BLaER1 (cell line): ENCODE measurements around the gene IL17RD.

ENCODE experiments used
- H3K27ac ChIP-seq: shearing (Covaris generic); formaldehyde crosslinking; 2 replicates; pipeline ENCODE4 v1.8.1; 2022
- H3K27me3 ChIP-seq: shearing (Covaris generic); formaldehyde crosslinking; 2 replicates; pipeline ENCODE4 v1.8.1; 2022
- H3K36me3 ChIP-seq: shearing (Covaris generic); formaldehyde crosslinking; 2 replicates; pipeline ENCODE4 v1.8.1; 2022
- H3K4me1 ChIP-seq: shearing (Covaris generic); formaldehyde crosslinking; 2 replicates; pipeline ENCODE4 v1.8.1; 2022
- H3K4me2 ChIP-seq: shearing (Covaris generic); formaldehyde crosslinking; 2 replicates; pipeline ENCODE4 v1.8.1; 2022
- H3K4me3 ChIP-seq: shearing (Covaris generic); formaldehyde crosslinking; 2 replicates; pipeline ENCODE4 v1.8.1; 2022
- H3K9ac ChIP-seq: shearing (Covaris generic); formaldehyde crosslinking; 2 replicates; pipeline ENCODE4 v1.8.1; 2022
- H3K9me3 ChIP-seq: shearing (Covaris generic); formaldehyde crosslinking; 2 replicates; pipeline ENCODE4 v1.8.1; 2022
- H4K20me1 ChIP-seq: shearing (Covaris generic); formaldehyde crosslinking; 2 replicates; pipeline ENCODE4 v1.8.1; 2022
- Cebpa-rat ChIP-seq: shearing (Covaris generic); IDR thresholded peaks from 2 replicates; pipeline ENCODE4 v1.8.1; 2022

Gene IL17RD

GRCh38 chr3:57164657-57165573 is at the start of gene IL17RD:
TSS of gene IL17RD (minus strand) at chr3:57165353. CDS start at chr3:57165286, 67 bp downstream.
- peak within 1 kb of the TSS; percentile 81 for H3K4me3 ChIP-seq
- H3K36me3 ChIP-seq = no peaks in the 10 kb centered on the region
- peaks cover 44% of the 10 kb centered on the region for H3K27me3 ChIP-seq
- peaks cover 13% of the 10 kb centered on the region; the same call in 1 of the 2 replicates for H4K20me1 ChIP-seq
- H3K9me3 ChIP-seq = no peaks in the 10 kb centered on the region
- peaks cover 34% of the 10 kb centered on the region for H3K4me1 ChIP-seq
- peak within 1 kb of the TSS; percentile 98 for H3K4me2 ChIP-seq
- TF ChIP-seq Cebpa-rat = no peak
- no peak within 1 kb of the TSS for H3K27ac ChIP-seq
- peak within 1 kb of the TSS; percentile 59; the same call in 1 of the 2 replicates for H3K9ac ChIP-seq

DNA sequence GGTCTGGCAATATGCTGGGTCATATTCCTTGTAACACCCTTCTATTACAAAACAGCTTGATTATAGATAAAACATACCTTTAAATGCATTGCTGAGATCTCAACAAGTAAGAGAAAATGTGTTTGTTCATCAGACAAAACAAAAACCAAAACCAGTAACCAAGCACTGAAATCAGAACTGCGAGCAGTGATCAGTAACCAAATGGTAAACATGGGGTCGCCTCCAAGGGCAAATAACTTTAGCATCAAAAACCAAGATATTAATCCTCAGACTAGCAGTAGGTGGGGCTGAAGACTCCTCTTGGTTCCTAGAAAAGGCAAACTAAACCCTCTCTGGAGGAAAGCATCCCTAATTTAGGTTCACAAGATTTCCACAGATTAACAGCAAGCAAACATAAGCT is 41.3 kb upstream of the IL17RD start:
- Histone ChIP-seq H3K27ac (no peak overlapping the region), H3K9ac (no peak overlapping the region), H3K27me3 (no peaks in the 10 kb centered on the region), H3K4me3 (no peak overlapping the region), H3K36me3 (no peaks in the 10 kb centered on the region), H3K4me2 (no peak overlapping the region), H3K9me3 (no peaks in the 10 kb centered on the region), H4K20me1 (no peaks in the 10 kb centered on the region), H3K4me1 (no peaks in the 10 kb centered on the region)
- TF ChIP-seq Cebpa-rat = no peak

GRCh38 chr3:57199895-57200297 is 34.7 kb upstream of the IL17RD start, which contains the start of gene HESX1:
TSS of gene HESX1 (minus strand) at chr3:57199978. CDS start at chr3:57199918, 60 bp downstream.
- no peaks in the 10 kb centered on the region for H3K9me3 ChIP-seq
- no peak within 1 kb of the TSS for H3K4me2 ChIP-seq
- TF ChIP-seq Cebpa-rat = no peak
- no peak within 1 kb of the TSS for H3K4me3 ChIP-seq
- H3K4me1 ChIP-seq = peaks cover 5% of the 10 kb centered on the region; the same call in 1 of the 2 replicates
- H4K20me1 ChIP-seq = no peaks in the 10 kb centered on the region
- no peak within 1 kb of the TSS for H3K9ac ChIP-seq
- no peaks in the 10 kb centered on the region for H3K36me3 ChIP-seq
- no peak within 1 kb of the TSS for H3K27ac ChIP-seq
- no peaks in the 10 kb centered on the region for H3K27me3 ChIP-seq

- Histone ChIP-seq H3K27me3 (no peaks in the 10 kb centered on the region), H3K36me3 (no peaks in the 10 kb centered on the region), H3K4me1 (peaks cover 3% of the 10 kb centered on the region; the same call in 1 of the 2 replicates), H3K4me3 (no peak overlapping the region), H4K20me1 (no peaks in the 10 kb centered on the region), H3K4me2 (no peak overlapping the region), H3K9ac (no peak overlapping the region), H3K9me3 (no peaks in the 10 kb centered on the region), H3K27ac (no peak overlapping the region)
- TF ChIP-seq Cebpa-rat = no peak
Measured at GRCh38 chr3:57194641-57195040, 29.5 kb upstream of the IL17RD start.

- H3K4me2 ChIP-seq = no peak overlapping the region
Measured at GRCh38 chr3:57192028-57192427, 26.9 kb upstream of the IL17RD start.

GRCh38 chr3:57184526-57184925 is 19.4 kb upstream of the IL17RD start:
- H3K36me3 ChIP-seq = no peaks in the 10 kb centered on the region
- H3K4me2 ChIP-seq = no peak overlapping the region
- no peak overlapping the region for H3K4me3 ChIP-seq
- no peaks in the 10 kb centered on the region for H3K4me1 ChIP-seq
- no peak overlapping the region for H3K27ac ChIP-seq
- H3K9ac ChIP-seq = no peak overlapping the region
- H3K9me3 ChIP-seq = peaks cover 12% of the 10 kb centered on the region; the same call in 1 of the 2 replicates
- no peaks in the 10 kb centered on the region for H3K27me3 ChIP-seq
- TF ChIP-seq Cebpa-rat = no peak
- no peaks in the 10 kb centered on the region for H4K20me1 ChIP-seq

More at GRCh38 chr3:57192028-57192427, 26.9 kb upstream of the IL17RD start:
- Histone ChIP-seq H3K27me3 (no peaks in the 10 kb centered on the region), H3K4me3 (no peak overlapping the region), H3K36me3 (no peaks in the 10 kb centered on the region), H3K9me3 (no peaks in the 10 kb centered on the region), H3K4me1 (no peaks in the 10 kb centered on the region), H4K20me1 (no peaks in the 10 kb centered on the region), H3K27ac (no peak overlapping the region), H3K9ac (no peak overlapping the region)
- TF ChIP-seq Cebpa-rat = no peak

GRCh38 chr3:57179580-57180410 is 14.6 kb upstream of the IL17RD start:
- Histone ChIP-seq H3K36me3 (no peaks in the 10 kb centered on the region), H3K4me2 (no peak overlapping the region), H3K4me3 (no peak overlapping the region), H3K27ac (no peak overlapping the region), H3K4me1 (peaks cover 7% of the 10 kb centered on the region), H3K27me3 (no peaks in the 10 kb centered on the region), H3K9me3 (peaks cover 12% of the 10 kb centered on the region; the same call in 1 of the 2 replicates), H4K20me1 (no peaks in the 10 kb centered on the region), H3K9ac (no peak overlapping the region)
- no peak for TF ChIP-seq Cebpa-rat

- no peak overlapping the region for H3K4me3 ChIP-seq
- H4K20me1 ChIP-seq = no peaks in the 10 kb centered on the region
- no peak overlapping the region for H3K9ac ChIP-seq
- no peaks in the 10 kb centered on the region for H3K36me3 ChIP-seq
- H3K4me2 ChIP-seq = no peak overlapping the region
- H3K4me1 ChIP-seq = peaks cover 20% of the 10 kb centered on the region
- TF ChIP-seq Cebpa-rat = no peak
- H3K27me3 ChIP-seq = no peaks in the 10 kb centered on the region
- H3K9me3 ChIP-seq = no peaks in the 10 kb centered on the region
- no peak overlapping the region for H3K27ac ChIP-seq
Measured at GRCh38 chr3:57176045-57176444, 10.9 kb upstream of the IL17RD start.

DNA sequence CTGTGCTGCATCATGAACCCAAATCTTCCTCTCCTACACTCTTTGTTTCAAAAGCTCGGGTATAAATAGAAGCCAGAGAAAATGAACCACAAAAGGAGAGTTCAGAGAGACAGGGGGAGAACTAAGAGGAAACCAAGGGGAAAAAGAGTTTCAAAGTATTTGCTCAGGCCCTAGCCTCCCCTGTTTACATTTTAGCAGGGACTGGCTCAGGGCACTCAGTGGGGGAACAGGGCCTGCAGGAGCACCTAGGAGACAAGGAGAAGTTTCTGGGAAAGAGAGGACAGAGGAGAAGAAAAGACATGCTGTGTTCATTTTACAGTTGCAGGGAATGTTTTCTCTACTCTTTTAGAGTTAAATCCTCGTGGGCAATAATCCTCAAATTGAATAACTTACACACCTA is 8.5 kb upstream of the IL17RD start:
- Histone ChIP-seq H3K27ac (no peak overlapping the region), H3K36me3 (no peaks in the 10 kb centered on the region), H3K4me2 (peak overlapping the region; percentile 35), H3K9me3 (no peaks in the 10 kb centered on the region), H3K4me3 (no peak overlapping the region), H3K9ac (no peak overlapping the region), H3K4me1 (peaks cover 37% of the 10 kb centered on the region), H4K20me1 (no peaks in the 10 kb centered on the region), H3K27me3 (no peaks in the 10 kb centered on the region)
- no peak for TF ChIP-seq Cebpa-rat
